ENCODE measurements around the gene SUZ12.

DNA sequence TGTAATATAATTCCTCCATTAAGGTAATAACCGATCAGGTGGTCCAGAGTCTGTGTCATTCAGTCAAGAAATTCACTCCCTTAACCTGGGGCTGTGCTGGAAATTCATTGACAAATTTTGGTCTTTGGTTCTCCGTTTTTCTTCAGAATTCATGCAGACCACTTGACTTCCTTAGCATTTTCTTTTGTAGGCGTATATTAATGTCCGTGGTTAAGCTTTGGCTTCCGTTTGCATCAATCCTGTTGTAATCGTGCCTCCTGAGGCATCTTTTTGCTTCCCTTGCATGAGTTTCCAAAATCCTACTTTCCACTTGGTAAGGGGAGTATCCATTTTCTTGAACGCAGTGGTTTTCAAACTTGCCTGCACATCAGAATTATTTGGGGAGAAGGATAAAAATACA, 79.4 kb downstream of the SUZ12 start:
- TF ChIP-seq, protein P1, sequence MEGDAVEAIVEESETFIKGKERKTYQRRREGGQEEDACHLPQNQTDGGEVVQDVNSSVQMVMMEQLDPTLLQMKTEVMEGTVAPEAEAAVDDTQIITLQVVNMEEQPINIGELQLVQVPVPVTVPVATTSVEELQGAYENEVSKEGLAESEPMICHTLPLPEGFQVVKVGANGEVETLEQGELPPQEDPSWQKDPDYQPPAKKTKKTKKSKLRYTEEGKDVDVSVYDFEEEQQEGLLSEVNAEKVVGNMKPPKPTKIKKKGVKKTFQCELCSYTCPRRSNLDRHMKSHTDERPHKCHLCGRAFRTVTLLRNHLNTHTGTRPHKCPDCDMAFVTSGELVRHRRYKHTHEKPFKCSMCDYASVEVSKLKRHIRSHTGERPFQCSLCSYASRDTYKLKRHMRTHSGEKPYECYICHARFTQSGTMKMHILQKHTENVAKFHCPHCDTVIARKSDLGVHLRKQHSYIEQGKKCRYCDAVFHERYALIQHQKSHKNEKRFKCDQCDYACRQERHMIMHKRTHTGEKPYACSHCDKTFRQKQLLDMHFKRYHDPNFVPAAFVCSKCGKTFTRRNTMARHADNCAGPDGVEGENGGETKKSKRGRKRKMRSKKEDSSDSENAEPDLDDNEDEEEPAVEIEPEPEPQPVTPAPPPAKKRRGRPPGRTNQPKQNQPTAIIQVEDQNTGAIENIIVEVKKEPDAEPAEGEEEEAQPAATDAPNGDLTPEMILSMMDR (IDR thresholded peaks at IDR 0.05): no peak
- TF ChIP-seq POLR2AphosphoS5 (IDR thresholded peaks at IDR 0.05; ENCODE audit: insufficient read depth in 1 of 2, low read depth in 1 of 2): no peak

All from vagina (tissue), 2 donors.